ENCODE results near the gene SLC7A14. TPM values are rescaled to one million over a fixed set of nuclear protein-coding genes. Genes with fewer than 3 reads are reported as not detected.

SLC7A14 gene
- total RNA-seq, 1 donor from 2014 or later, result 6.2 TPM

- Mint-ChIP-seq H3K27me3 (ENCODE audit: unreplicated experiment) (peaks cover 9% of the 10 kb centered on the region), H3K4me3 (ENCODE audit: unreplicated experiment) (no peak overlapping the region), H3K36me3 (ENCODE audit: unreplicated experiment) (no peaks in the 10 kb centered on the region), H3K4me1 (ENCODE audit: low read depth, unreplicated experiment) (peaks cover 2% of the 10 kb centered on the region), H3K9me3 (ENCODE audit: unreplicated experiment) (no peaks in the 10 kb centered on the region), H3K27ac (ENCODE audit: unreplicated experiment) (no peak overlapping the region)
- no peak for DNase-seq
- no peak for TF ChIP-seq CTCF (IDR thresholded peaks at IDR 0.05; ENCODE audit: partially characterized antibody, unreplicated experiment)
These were observed 164.1 kb downstream of the SLC7A14 start for GRCh38 chr3:170421758-170422157.

GRCh38 chr3:170421111-170421641 lies 164.7 kb downstream of the SLC7A14 start:
- Mint-ChIP-seq H3K27ac (ENCODE audit: unreplicated experiment) (no peak overlapping the region), H3K36me3 (ENCODE audit: unreplicated experiment) (no peaks in the 10 kb centered on the region), H3K9me3 (ENCODE audit: unreplicated experiment) (peaks cover 1% of the 10 kb centered on the region), H3K27me3 (ENCODE audit: unreplicated experiment) (peaks cover 9% of the 10 kb centered on the region), H3K4me3 (ENCODE audit: unreplicated experiment) (no peak overlapping the region), H3K4me1 (ENCODE audit: low read depth, unreplicated experiment) (peaks cover 2% of the 10 kb centered on the region)
- no peak for TF ChIP-seq CTCF (IDR thresholded peaks at IDR 0.05; ENCODE audit: partially characterized antibody, unreplicated experiment)
- DNase-seq, result no peak

GRCh38 chr3:170420307-170420821 lies 165.5 kb downstream of the SLC7A14 start:
- peaks cover 9% of the 10 kb centered on the region for H3K27me3 Mint-ChIP-seq (ENCODE audit: unreplicated experiment)

GRCh38 chr3:170419557-170420087 lies 166.3 kb downstream of the SLC7A14 start:
- TF ChIP-seq CTCF (IDR thresholded peaks at IDR 0.05; ENCODE audit: partially characterized antibody, unreplicated experiment), result no peak
- DNase-seq, result peak; percentile 60
- Mint-ChIP-seq H3K4me3 (ENCODE audit: unreplicated experiment) (no peak overlapping the region), H3K4me1 (ENCODE audit: low read depth, unreplicated experiment) (peaks cover 2% of the 10 kb centered on the region), H3K9me3 (ENCODE audit: unreplicated experiment) (peaks cover 1% of the 10 kb centered on the region), H3K27me3 (ENCODE audit: unreplicated experiment) (peaks cover 9% of the 10 kb centered on the region), H3K36me3 (ENCODE audit: unreplicated experiment) (no peaks in the 10 kb centered on the region), H3K27ac (ENCODE audit: unreplicated experiment) (no peak overlapping the region)

More at GRCh38 chr3:170420307-170420821, 165.5 kb downstream of the SLC7A14 start:
- DNase-seq, result no peak
- no peak overlapping the region for H3K4me3 Mint-ChIP-seq (ENCODE audit: unreplicated experiment)
- no peaks in the 10 kb centered on the region for H3K36me3 Mint-ChIP-seq (ENCODE audit: unreplicated experiment)
- peaks cover 2% of the 10 kb centered on the region for H3K4me1 Mint-ChIP-seq (ENCODE audit: low read depth, unreplicated experiment)
- H3K9me3 Mint-ChIP-seq (ENCODE audit: unreplicated experiment), result peaks cover 1% of the 10 kb centered on the region
- H3K27ac Mint-ChIP-seq (ENCODE audit: unreplicated experiment), result no peak overlapping the region
- TF ChIP-seq CTCF (IDR thresholded peaks at IDR 0.05; ENCODE audit: partially characterized antibody, unreplicated experiment), result no peak
